Measurements from ENCODE around the gene WBP2NL. TPM values are rescaled to one million over a fixed set of nuclear protein-coding genes. Genes with fewer than 3 reads are reported as not detected.
A peak's percentile ranks its signal among the peaks of the same experiment; 100 is the strongest.

The WBP2NL gene
- total RNA-seq, 2 donors from 2014 or later = 1.1 to 1.2 TPM

- no peak for DNase-seq (ENCODE audit: low spot score)
- intact Hi-C loops (cut with DNase I) = no loop called here
Measured at GRCh38 chr22:41976070-41976901, 22.3 kb upstream of the WBP2NL start.

GRCh38 chr22:41976961-41977566, 21.5 kb upstream of the WBP2NL start:
- no peak for DNase-seq (ENCODE audit: low spot score)
- intact Hi-C loops (cut with DNase I) = no loop called here

- no peak for DNase-seq (ENCODE audit: low spot score)
- intact Hi-C loops (cut with DNase I) = no loop called here
Measured at GRCh38 chr22:41978732-41979131, 19.9 kb upstream of the WBP2NL start.

- DNase-seq (ENCODE audit: low spot score) = no peak
- intact Hi-C loops (cut with DNase I) = loop anchor here in 1 of 2 donors (10.0 kb wide), 1 partner anchor 85 kb away; no protein-coding TSS in a partner anchor
Measured at GRCh38 chr22:41979423-41980250, 19.0 kb upstream of the WBP2NL start.

- intact Hi-C loops (cut with DNase I) = loop anchor here in 1 of 2 donors (10.0 kb wide), 1 partner anchor 82 kb away; no protein-coding TSS in a partner anchor
- peak; percentile 32 for DNase-seq (ENCODE audit: low spot score)
Measured at GRCh38 chr22:41982865-41983264, 15.7 kb upstream of the WBP2NL start.

GRCh38 chr22:41983513-41984405, 14.8 kb upstream of the WBP2NL start:
- peak; percentile 54 for DNase-seq (ENCODE audit: low spot score)
- intact Hi-C loops (cut with DNase I) = loop anchor here in 1 of 2 donors (10.0 kb wide), 1 partner anchor 81 kb away; no protein-coding TSS in a partner anchor

- peak; percentile 73 for DNase-seq (ENCODE audit: low spot score)
Measured at GRCh38 chr22:41987276-41987675, 11.3 kb upstream of the WBP2NL start.

GRCh38 chr22:41989246-41989645, 9.3 kb upstream of the WBP2NL start:
- intact Hi-C loops (cut with DNase I) = loop anchor here in 1 of 2 donors (10.0 kb wide), 1 partner anchor 76 kb away; no protein-coding TSS in a partner anchor
- peak; percentile 54 for DNase-seq (ENCODE audit: low spot score)

More at GRCh38 chr22:41987276-41987675, 11.3 kb upstream of the WBP2NL start:
- intact Hi-C loops (cut with DNase I) = loop anchor here in 1 of 2 donors (10.0 kb wide), 1 partner anchor 78 kb away; no protein-coding TSS in a partner anchor

GRCh38 chr22:41991111-41991510, 7.5 kb upstream of the WBP2NL start:
- intact Hi-C loops (cut with DNase I) = no loop called here
- peak; percentile 63 for DNase-seq (ENCODE audit: low spot score)

GRCh38 chr22:41992496-41992895, 6.1 kb upstream of the WBP2NL start:
- DNase-seq (ENCODE audit: low spot score) = peak; percentile 32
- intact Hi-C loops (cut with DNase I) = no loop called here

- intact Hi-C loops (cut with DNase I) = no loop called here
- DNase-seq (ENCODE audit: low spot score) = peak; percentile 6
Measured at GRCh38 chr22:41995211-41995610, 3.4 kb upstream of the WBP2NL start.

- intact Hi-C loops (cut with DNase I) = no loop called here
- peak; percentile 19 for DNase-seq (ENCODE audit: low spot score)
Measured at GRCh38 chr22:41996826-41997225, 1.8 kb upstream of the WBP2NL start.

- intact Hi-C loops (cut with DNase I) = no loop called here
- DNase-seq (ENCODE audit: low spot score) = peak; percentile 45
Measured at GRCh38 chr22:42000466-42000865, 1.9 kb downstream of the WBP2NL start.

- peak; percentile 23 for DNase-seq (ENCODE audit: low spot score)
Measured at GRCh38 chr22:42001121-42001520, 2.5 kb downstream of the WBP2NL start.

GRCh38 chr22:42001706-42002105, 3.1 kb downstream of the WBP2NL start:
- peak; percentile 41 for DNase-seq (ENCODE audit: low spot score)

More at GRCh38 chr22:42001121-42001520, 2.5 kb downstream of the WBP2NL start:
- intact Hi-C loops (cut with DNase I) = no loop called here

GRCh38 chr22:42007922-42008321, 9.3 kb downstream of the WBP2NL start:
- intact Hi-C loops (cut with DNase I) = no loop called here
- no peak for DNase-seq (ENCODE audit: low spot score)

More at GRCh38 chr22:42001706-42002105, 3.1 kb downstream of the WBP2NL start:
- intact Hi-C loops (cut with DNase I) = no loop called here

GRCh38 chr22:42010778-42011177, 12.2 kb downstream of the WBP2NL start:
- intact Hi-C loops (cut with DNase I) = no loop called here
- no peak for DNase-seq (ENCODE audit: low spot score)

- intact Hi-C loops (cut with DNase I) = no loop called here
- DNase-seq (ENCODE audit: low spot score) = no peak
Measured at GRCh38 chr22:42013385-42013784, 14.8 kb downstream of the WBP2NL start.

Data from posterior vena cava (tissue), 2 donors.